Measurements from ENCODE around the gene GGN.

- no peak for TF ChIP-seq CTCF (IDR thresholded peaks at IDR 0.05)
- no peak for TF ChIP-seq POLR2A (IDR thresholded peaks at IDR 0.05)
These were observed 46.9 kb downstream of the GGN start for GRCh38 chr19:38340927-38341326.

Data from testis (tissue), 2 donors.